GM12878 (cell line): ENCODE results near the gene NMT1. TPM values are rescaled to one million over a fixed set of nuclear protein-coding genes. Genes with fewer than 3 reads are reported as not detected.

Experiments used
- ATAC-seq: fragments of 200-7000 bp; cut with Tn5 transposase; 3 replicates; pipeline ENCODE4 v1.9.1; 2020; ENCODE audit warnings: mild to moderate bottlenecking, moderate library complexity
- BruUV-seq: library from RNA; stranded (reverse); fragments of 400-500 nt; replicated peaks from 2 replicates; lab custom pipeline; 2021; lab: Mats Ljungman, UMichigan
- CTCF ChIA-PET: fragments of 300-600 bp; sonication (Branson Sonifier 250); formaldehyde crosslinking; extraction: SDS; loops from one replicate; lab custom pipeline; 2021; ENCODE audit warnings: inconsistent platforms; lab: Yijun Ruan, JAX
- POLR2A ChIA-PET: fragments of 350-600 bp; formaldehyde crosslinking; extraction: SDS; loops from one replicate; lab custom pipeline; 2021; ENCODE audit warnings: inconsistent platforms; lab: Charles Lee
- RAD21 ChIA-PET: fragments of 300-600 bp; sonication (Branson Sonifier 250); formaldehyde crosslinking; loops from one replicate; lab custom pipeline; 2023; ENCODE audit warnings: antibody characterized with exemption; ENCODE audit not compliant: unreplicated experiment; lab: Charles Lee
- SMC1A ChIA-PET: fragments of 300-600 bp; sonication (Branson Sonifier 250); formaldehyde crosslinking; loops from one replicate; lab custom pipeline; 2023; ENCODE audit not compliant: unreplicated experiment, uncharacterized antibody; lab: Charles Lee
- DNase-seq: peaks from one replicate; pipeline ENCODE4 v3.0.0-alpha.2; 2011; ENCODE audit warnings: low read depth, low spot score
- FAIRE-seq: peaks from 3 replicates; lab custom pipeline; 2011; peaks lifted over from hg19 to GRCh38; lab: Jason Lieb, UNC
- H2AFZ ChIP-seq: 2 replicates; pipeline ENCODE4 v1.6.0; 2011; ENCODE audit warnings: low read depth, low read length, control low read depth; ENCODE audit not compliant: control insufficient read depth
- H3K27ac ChIP-seq: 2 replicates; pipeline ENCODE4 v1.5.1; 2011; ENCODE audit warnings: control low read depth; ENCODE audit not compliant: control insufficient read depth, insufficient read depth
- H3K27me3 ChIP-seq, 2 experiments: replicated peaks in 1 of 2; 2 replicates each; pipeline versions ENCODE4 v1.6.0 to v1.6.1; 2011; ENCODE audit warnings: low read length in 1 of 2; ENCODE audit not compliant: control insufficient read depth in 2 of 2, insufficient read depth in 2 of 2
- H3K36me3 ChIP-seq, 2 experiments: 2 replicates each; pipeline ENCODE4 v1.5.1; 2011; ENCODE audit warnings: low read length in 1 of 2; ENCODE audit not compliant: control insufficient read depth in 2 of 2, insufficient read depth in 2 of 2
- H3K4me1 ChIP-seq: 2 replicates; pipeline ENCODE4 v1.6.1; 2011; ENCODE audit warnings: mild to moderate bottlenecking, low read length, moderate library complexity, mixed read lengths; ENCODE audit not compliant: control insufficient read depth, insufficient read depth
- H3K4me2 ChIP-seq: 2 replicates; pipeline ENCODE4 v1.6.0; 2011; ENCODE audit warnings: control low read depth; ENCODE audit not compliant: control insufficient read depth, insufficient read depth
- H3K4me3 ChIP-seq: fragments of 200-600 bp; sonication (generic); 2 replicates; pipeline ENCODE4 v1.5.1; 2016
- H3K79me2 ChIP-seq: 2 replicates; pipeline ENCODE4 v1.6.0; 2011; ENCODE audit warnings: low read length; ENCODE audit not compliant: control insufficient read depth, insufficient read depth
- H3K9ac ChIP-seq: 2 replicates; pipeline ENCODE4 v1.8.0; 2011; ENCODE audit warnings: low read length, control low read depth, mixed read lengths; ENCODE audit not compliant: control insufficient read depth, insufficient read depth
- H3K9me3 ChIP-seq: replicated peaks from 3 replicates; pipeline ENCODE4 v1.5.1; 2011; ENCODE audit warnings: mild to moderate bottlenecking, low read length; ENCODE audit not compliant: control insufficient read depth, insufficient read depth
- H4K20me1 ChIP-seq: 2 replicates; pipeline ENCODE4 v1.6.0; 2011; ENCODE audit not compliant: control insufficient read depth, insufficient read depth
- EP300 ChIP-seq, 2 experiments: fragments of 150-350 bp in 1 of 2; IDR thresholded peaks; 2 replicates each; pipeline ENCODE4 v1.6.1; 2011 to 2012; ENCODE audit warnings: low read depth in 2 of 2, low read length in 2 of 2, borderline replicate concordance in 1 of 2, improper control_type of control experiment in 1 of 2, inconsistent platforms in 1 of 2; ENCODE audit not compliant: control insufficient read depth in 1 of 2
- FOXM1 ChIP-seq: IDR thresholded peaks from 2 replicates; pipeline ENCODE4 v1.6.1; 2012; ENCODE audit warnings: low read depth, mild to moderate bottlenecking, inconsistent platforms, low read length, moderate library complexity
- HDAC6 ChIP-seq: fragments of 200-600 bp; sonication (generic); IDR thresholded peaks from one replicate; pipeline ENCODE4 v1.8.0; 2017; ENCODE audit warnings: antibody characterized with exemption; ENCODE audit not compliant: unreplicated experiment
- KAT2A ChIP-seq: conservative IDR thresholded peaks from 2 replicates; pipeline ENCODE4 v1.6.1; 2011; ENCODE audit warnings: low read depth, low read length; ENCODE audit not compliant: control insufficient read depth
- MEF2B ChIP-seq: fragments of 450-650 bp; IDR thresholded peaks from 2 replicates; pipeline ENCODE4 v1.6.1; 2018; ENCODE audit warnings: mild to moderate bottlenecking, moderate library complexity; ENCODE audit not compliant: partially characterized antibody, poor library complexity, severe bottlenecking
- MTA3 ChIP-seq: IDR thresholded peaks from 2 replicates; pipeline ENCODE4 v1.6.1; 2012; ENCODE audit warnings: low read length, inconsistent platforms, borderline replicate concordance
- NFIC ChIP-seq: IDR thresholded peaks from 2 replicates; pipeline ENCODE4 v1.6.1; 2012; ENCODE audit warnings: low read depth, mild to moderate bottlenecking, inconsistent platforms, low read length, moderate library complexity
- POLR2A ChIP-seq: IDR thresholded peaks from 2 replicates; pipeline ENCODE4 v1.6.1; 2011; ENCODE audit warnings: low read depth, mild to moderate bottlenecking, low read length
- SMARCA5 ChIP-seq: fragments of 450-650 bp; IDR thresholded peaks from 2 replicates; pipeline ENCODE4 v1.6.1; 2017; ENCODE audit warnings: mild to moderate bottlenecking
- SUZ12 ChIP-seq: fragments of 200-600 bp; sonication (generic); IDR thresholded peaks from one replicate; pipeline ENCODE4 v1.6.1; 2018; ENCODE audit warnings: antibody characterized with exemption, mild to moderate bottlenecking; ENCODE audit not compliant: unreplicated experiment
- TCF3 ChIP-seq: IDR thresholded peaks from 2 replicates; pipeline ENCODE4 v1.6.1; 2012; ENCODE audit warnings: low read depth, mild to moderate bottlenecking, low read length, borderline replicate concordance; ENCODE audit not compliant: insufficient read depth
- ZNF217 ChIP-seq: fragments of 450-650 bp; IDR thresholded peaks from 2 replicates; pipeline ENCODE4 v1.6.1; 2017; ENCODE audit warnings: antibody characterized with exemption, mild to moderate bottlenecking
- ZNF622 ChIP-seq: fragments of 450-650 bp; IDR thresholded peaks from 2 replicates; pipeline ENCODE4 v1.6.1; 2017; ENCODE audit warnings: mild to moderate bottlenecking, inconsistent platforms
- ZSCAN29 ChIP-seq: fragments of 450-650 bp; IDR thresholded peaks from 2 replicates; pipeline ENCODE4 v1.6.1; 2017; ENCODE audit warnings: mild to moderate bottlenecking, moderate library complexity
- ZZZ3 ChIP-seq: IDR thresholded peaks from 2 replicates; pipeline ENCODE4 v1.6.1; 2011; ENCODE audit warnings: low read depth; ENCODE audit not compliant: control insufficient read depth, insufficient read length
- WGBS: methylation state at CpG from one replicate; pipeline ENCODE4 v1.1.6; 2016; ENCODE audit warnings: low lambda C conversion rate; ENCODE audit not compliant: insufficient replicate concordance, insufficient coverage; ENCODE audit errors: missing lambda C conversion rate; 5-methylcytosine and 5-hydroxymethylcytosine counted together
- in situ Hi-C: fragments of 300-500 bp; cut with MboI; formaldehyde crosslinking; loops from 9 replicates; pipeline ENCODE4 v1.14.3; 2018; ENCODE audit warnings: mixed read lengths
- intact Hi-C: fragments of 100-400 bp; cut with micrococcal nuclease; formaldehyde crosslinking; loops from one replicate; pipeline ENCODE4 v1.14.2; 2022; ENCODE audit not compliant: unreplicated experiment
- polyA plus RNA-seq, 11 experiments: library from polyadenylated mRNA; depleted of rRNA in 4 of 11; unstranded in 6 of 11; stranded (reverse) in 5 of 11; fragments of >200 nt; fragmentation: Nextera tagmentation in 4 of 11; fragmentation: Illumina TruSeq in 1 of 11; extraction: Ambion mirVana in 4 of 11; extraction: Trizol in 1 of 11; gene quantifications; 1 replicate in 1 of 11; 2 replicates in 10 of 11; pipeline versions ENCODE4 v1.2.1 to v1.2.3, GENCODE V29; 2011 to 2016; ENCODE audit warnings: inconsistent platforms in 2 of 11, missing spikeins in 2 of 11, low read depth in 1 of 11
- total RNA-seq, 4 experiments: library from RNA; depleted of rRNA in 3 of 4; stranded (reverse); fragments of >200 nt in 3 of 4; fragmentation: Illumina TruSeq in 1 of 4; extraction: Trizol in 1 of 4; gene quantifications; 2 replicates each; pipeline versions ENCODE4 v1.2.1 to v1.2.3, GENCODE V29; 2013 to 2021
- TF ChIP-seq, protein P1 (sequence below): fragments of 450-650 bp; IDR thresholded peaks from 2 replicates; pipeline ENCODE4 v1.6.1; 2017; ENCODE audit warnings: borderline replicate concordance
- TF ChIP-seq, protein P2 (sequence below): fragments of 450-650 bp; IDR thresholded peaks from 2 replicates; pipeline ENCODE4 v1.6.1; 2017; ENCODE audit warnings: mild to moderate bottlenecking, low read depth, inconsistent platforms; ENCODE audit not compliant: poor library complexity, severe bottlenecking
- TF ChIP-seq, protein P3 (sequence below): fragments of 450-650 bp; IDR thresholded peaks from 2 replicates; pipeline ENCODE4 v1.6.1; 2017; ENCODE audit warnings: antibody characterized with exemption, mild to moderate bottlenecking, moderate library complexity

The NMT1 gene
- total and polyA plus RNA-seq, 10 of the 15 experiments (the other 5 are each of a cell fraction or from before 2014, with no cell fraction given) = 96.7 to 395 (median 222) TPM

DNA sequence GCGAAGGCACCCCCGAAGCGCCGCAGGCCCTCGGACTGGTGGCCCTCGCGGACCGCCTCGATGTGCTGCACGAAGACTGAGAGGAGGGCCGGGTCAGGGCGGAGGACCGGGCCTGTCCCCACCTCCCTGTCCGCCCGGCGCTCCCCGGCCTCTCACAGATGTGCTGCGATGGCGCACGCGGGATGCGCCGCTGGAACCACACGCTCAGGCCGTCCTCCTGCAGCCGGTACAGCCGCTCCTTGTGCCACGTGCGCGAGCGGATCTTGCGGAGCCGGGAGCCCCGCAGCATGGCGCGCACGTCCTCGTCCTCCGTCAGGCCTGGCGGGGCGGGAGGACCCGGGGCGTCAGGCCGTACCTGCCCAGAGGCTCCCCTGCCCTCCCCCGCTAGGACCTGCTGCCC, 59.9 kb downstream of the NMT1 start:
- no peaks in the 10 kb centered on the region for H3K9me3 ChIP-seq
- 35% methylated on average over 39 of the region's 45 CpGs for WGBS
- intact Hi-C loops = no loop called here

More for the DNA sequence above, 59.9 kb downstream of the NMT1 start:
- ChIA-PET CTCF (interaction anchor here (1.7 kb wide), 1 partner anchor 201 kb away, joined by 3 read pairs; no protein-coding TSS in a partner anchor), SMC1A (no interaction called here), RAD21 (no interaction called here), POLR2A (no interaction called here)
- no peak for FAIRE-seq
- ATAC-seq = no peak
- H3K27ac ChIP-seq = no peak overlapping the region
- H3K4me3 ChIP-seq = no peak overlapping the region
- no peaks in the 10 kb centered on the region for H3K27me3 ChIP-seq
- no TSS peak for BruUV-seq
- H4K20me1 ChIP-seq = no peaks in the 10 kb centered on the region
- H3K4me1 ChIP-seq = no peaks in the 10 kb centered on the region
- H3K9ac ChIP-seq = no peak overlapping the region
- DNase-seq = no peak
- H3K4me2 ChIP-seq = no peak overlapping the region
- TF ChIP-seq ZZZ3 (no peak), EP300 (IDR thresholded peaks at IDR 0.05; ENCODE audit: borderline replicate concordance in 1 of 2, control insufficient read depth in 1 of 2, low read depth in 2 of 2, low read length in 2 of 2) (no peak), MTA3 (no peak), ZSCAN29 (no peak), NFIC (no peak), FOXM1 (no peak), SMARCA5 (no peak), ZNF217 (no peak), SUZ12 (no peak), TCF3 (no peak), ZNF622 (no peak), POLR2A (no peak), MEF2B (no peak), HDAC6 (no peak), KAT2A (no peak)
- TF ChIP-seq, protein P1, sequence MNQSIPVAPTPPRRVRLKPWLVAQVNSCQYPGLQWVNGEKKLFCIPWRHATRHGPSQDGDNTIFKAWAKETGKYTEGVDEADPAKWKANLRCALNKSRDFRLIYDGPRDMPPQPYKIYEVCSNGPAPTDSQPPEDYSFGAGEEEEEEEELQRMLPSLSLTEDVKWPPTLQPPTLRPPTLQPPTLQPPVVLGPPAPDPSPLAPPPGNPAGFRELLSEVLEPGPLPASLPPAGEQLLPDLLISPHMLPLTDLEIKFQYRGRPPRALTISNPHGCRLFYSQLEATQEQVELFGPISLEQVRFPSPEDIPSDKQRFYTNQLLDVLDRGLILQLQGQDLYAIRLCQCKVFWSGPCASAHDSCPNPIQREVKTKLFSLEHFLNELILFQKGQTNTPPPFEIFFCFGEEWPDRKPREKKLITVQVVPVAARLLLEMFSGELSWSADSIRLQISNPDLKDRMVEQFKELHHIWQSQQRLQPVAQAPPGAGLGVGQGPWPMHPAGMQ = no peak
- TF ChIP-seq, protein P2, sequence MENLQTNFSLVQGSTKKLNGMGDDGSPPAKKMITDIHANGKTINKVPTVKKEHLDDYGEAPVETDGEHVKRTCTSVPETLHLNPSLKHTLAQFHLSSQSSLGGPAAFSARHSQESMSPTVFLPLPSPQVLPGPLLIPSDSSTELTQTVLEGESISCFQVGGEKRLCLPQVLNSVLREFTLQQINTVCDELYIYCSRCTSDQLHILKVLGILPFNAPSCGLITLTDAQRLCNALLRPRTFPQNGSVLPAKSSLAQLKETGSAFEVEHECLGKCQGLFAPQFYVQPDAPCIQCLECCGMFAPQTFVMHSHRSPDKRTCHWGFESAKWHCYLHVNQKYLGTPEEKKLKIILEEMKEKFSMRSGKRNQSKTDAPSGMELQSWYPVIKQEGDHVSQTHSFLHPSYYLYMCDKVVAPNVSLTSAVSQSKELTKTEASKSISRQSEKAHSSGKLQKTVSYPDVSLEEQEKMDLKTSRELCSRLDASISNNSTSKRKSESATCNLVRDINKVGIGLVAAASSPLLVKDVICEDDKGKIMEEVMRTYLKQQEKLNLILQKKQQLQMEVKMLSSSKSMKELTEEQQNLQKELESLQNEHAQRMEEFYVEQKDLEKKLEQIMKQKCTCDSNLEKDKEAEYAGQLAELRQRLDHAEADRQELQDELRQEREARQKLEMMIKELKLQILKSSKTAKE = no peak
- TF ChIP-seq, protein P3, sequence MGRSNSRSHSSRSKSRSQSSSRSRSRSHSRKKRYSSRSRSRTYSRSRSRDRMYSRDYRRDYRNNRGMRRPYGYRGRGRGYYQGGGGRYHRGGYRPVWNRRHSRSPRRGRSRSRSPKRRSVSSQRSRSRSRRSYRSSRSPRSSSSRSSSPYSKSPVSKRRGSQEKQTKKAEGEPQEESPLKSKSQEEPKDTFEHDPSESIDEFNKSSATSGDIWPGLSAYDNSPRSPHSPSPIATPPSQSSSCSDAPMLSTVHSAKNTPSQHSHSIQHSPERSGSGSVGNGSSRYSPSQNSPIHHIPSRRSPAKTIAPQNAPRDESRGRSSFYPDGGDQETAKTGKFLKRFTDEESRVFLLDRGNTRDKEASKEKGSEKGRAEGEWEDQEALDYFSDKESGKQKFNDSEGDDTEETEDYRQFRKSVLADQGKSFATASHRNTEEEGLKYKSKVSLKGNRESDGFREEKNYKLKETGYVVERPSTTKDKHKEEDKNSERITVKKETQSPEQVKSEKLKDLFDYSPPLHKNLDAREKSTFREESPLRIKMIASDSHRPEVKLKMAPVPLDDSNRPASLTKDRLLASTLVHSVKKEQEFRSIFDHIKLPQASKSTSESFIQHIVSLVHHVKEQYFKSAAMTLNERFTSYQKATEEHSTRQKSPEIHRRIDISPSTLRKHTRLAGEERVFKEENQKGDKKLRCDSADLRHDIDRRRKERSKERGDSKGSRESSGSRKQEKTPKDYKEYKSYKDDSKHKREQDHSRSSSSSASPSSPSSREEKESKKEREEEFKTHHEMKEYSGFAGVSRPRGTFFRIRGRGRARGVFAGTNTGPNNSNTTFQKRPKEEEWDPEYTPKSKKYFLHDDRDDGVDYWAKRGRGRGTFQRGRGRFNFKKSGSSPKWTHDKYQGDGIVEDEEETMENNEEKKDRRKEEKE = no peak
- H3K36me3 ChIP-seq = no peaks in the 10 kb centered on the region
- no peak overlapping the region for H2AFZ ChIP-seq
- no peaks in the 10 kb centered on the region for H3K79me2 ChIP-seq
- in situ Hi-C loops = loop anchor here (10.0 kb wide), 1 partner anchor 346 kb away; no protein-coding TSS in a partner anchor
